Measurements from ENCODE around the gene FOXI1. TPM values are rescaled to one million over a fixed set of nuclear protein-coding genes. Genes with fewer than 3 reads are reported as not detected.

FOXI1 gene
- total RNA-seq, 2 donors from 2014 or later = not detected

- ATAC-seq (no peak), DNase-seq (ENCODE audit: low spot score in 2 of 2) (no peak)
- Mint-ChIP-seq H3K36me3 (no peaks in the 10 kb centered on the region), H3K27ac (no peak overlapping the region), H3K9me3 (no peaks in the 10 kb centered on the region)
These were observed 4.8 kb downstream of the FOXI1 start for GRCh38 chr5:170110403-170111087.

- peak in 1 of 2 donors; percentile 13 for DNase-seq (ENCODE audit: low spot score in 2 of 2)
- ATAC-seq = no peak
- no peak overlapping the region for H3K27ac Mint-ChIP-seq
- H3K9me3 Mint-ChIP-seq = no peaks in the 10 kb centered on the region
- H3K36me3 Mint-ChIP-seq = no peaks in the 10 kb centered on the region
These were observed 5.5 kb downstream of the FOXI1 start for GRCh38 chr5:170111088-170111785.

GRCh38 chr5:170112876-170113521 lies 7.3 kb downstream of the FOXI1 start:
- H3K36me3 Mint-ChIP-seq = no peaks in the 10 kb centered on the region
- H3K9me3 Mint-ChIP-seq = no peaks in the 10 kb centered on the region
- ATAC-seq = no peak
- peak in 1 of 2 donors; percentile 11 for DNase-seq (ENCODE audit: low spot score in 2 of 2)
- no peak overlapping the region for H3K27ac Mint-ChIP-seq

GRCh38 chr5:170113522-170113900 lies 7.8 kb downstream of the FOXI1 start:
- Mint-ChIP-seq H3K27ac (no peak overlapping the region), H3K36me3 (no peaks in the 10 kb centered on the region), H3K9me3 (no peaks in the 10 kb centered on the region)
- DNase-seq (ENCODE audit: low spot score in 2 of 2) = no peak
- no peak for ATAC-seq

- DNase-seq (ENCODE audit: low spot score in 2 of 2) (peak in 1 of 2 donors; percentile 20), ATAC-seq (no peak)
- Mint-ChIP-seq H3K27ac (no peak overlapping the region), H3K9me3 (no peaks in the 10 kb centered on the region), H3K36me3 (no peaks in the 10 kb centered on the region)
These were observed 8.6 kb downstream of the FOXI1 start for GRCh38 chr5:170114271-170114670.

GRCh38 chr5:170115925-170116324 lies 10.2 kb downstream of the FOXI1 start:
- Mint-ChIP-seq H3K9me3 (no peaks in the 10 kb centered on the region), H3K27ac (no peak overlapping the region)

GRCh38 chr5:170117736-170118135 lies 12.0 kb downstream of the FOXI1 start:
- no peaks in the 10 kb centered on the region for H3K36me3 Mint-ChIP-seq
- no peaks in the 10 kb centered on the region for H3K9me3 Mint-ChIP-seq
- peak in 1 of 2 donors; percentile 25 for DNase-seq (ENCODE audit: low spot score in 2 of 2)
- H3K27ac Mint-ChIP-seq = no peak overlapping the region
- no peak for ATAC-seq

More at GRCh38 chr5:170115925-170116324, 10.2 kb downstream of the FOXI1 start:
- DNase-seq (ENCODE audit: low spot score in 2 of 2) (no peak), ATAC-seq (no peak)
- H3K36me3 Mint-ChIP-seq = no peaks in the 10 kb centered on the region

- Mint-ChIP-seq H3K27ac (no peak overlapping the region), H3K9me3 (peaks cover under 1 to 3% of the 10 kb centered on the region in 2 donors), H3K36me3 (peaks cover 0 to 2% of the 10 kb centered on the region in 2 donors)
- DNase-seq (ENCODE audit: low spot score in 2 of 2) (no peak), ATAC-seq (no peak)
These were observed 14.9 kb downstream of the FOXI1 start for GRCh38 chr5:170120576-170120975.

GRCh38 chr5:170121321-170121720 lies 15.6 kb downstream of the FOXI1 start:
- ATAC-seq (no peak), DNase-seq (ENCODE audit: low spot score in 2 of 2) (no peak)
- Mint-ChIP-seq H3K9me3 (peaks cover 8 to 11% of the 10 kb centered on the region in 2 donors), H3K36me3 (peaks cover 1 to 9% of the 10 kb centered on the region in 2 donors), H3K27ac (no peak overlapping the region)

GRCh38 chr5:170126061-170126460 lies 20.4 kb downstream of the FOXI1 start:
- peaks cover 15 to 21% of the 10 kb centered on the region in 2 donors for H3K9me3 Mint-ChIP-seq
- ATAC-seq (no peak), DNase-seq (ENCODE audit: low spot score in 2 of 2) (no peak)
- H3K27ac Mint-ChIP-seq = no peak overlapping the region
- H3K36me3 Mint-ChIP-seq = peaks cover 9 to 11% of the 10 kb centered on the region in 2 donors

- Mint-ChIP-seq H3K9me3 (peaks cover 15 to 21% of the 10 kb centered on the region in 2 donors), H3K27ac (no peak overlapping the region), H3K36me3 (peaks cover 9 to 11% of the 10 kb centered on the region in 2 donors)
- DNase-seq (ENCODE audit: low spot score in 2 of 2) = no peak
- no peak for ATAC-seq
These were observed 20.9 kb downstream of the FOXI1 start for GRCh38 chr5:170126626-170127025.

- peaks cover 9 to 11% of the 10 kb centered on the region in 2 donors for H3K9me3 Mint-ChIP-seq
- H3K27ac Mint-ChIP-seq = no peak overlapping the region
- peaks cover 0 to 11% of the 10 kb centered on the region in 2 donors for H3K36me3 Mint-ChIP-seq
- peak in 1 of 2 donors; percentile 14 for DNase-seq (ENCODE audit: low spot score in 2 of 2)
- ATAC-seq = no peak
These were observed 25.5 kb downstream of the FOXI1 start for GRCh38 chr5:170131235-170131634.

- Mint-ChIP-seq H3K9me3 (no peaks in the 10 kb centered on the region), H3K27ac (no peak overlapping the region), H3K36me3 (no peaks in the 10 kb centered on the region)
- DNase-seq (ENCODE audit: low spot score in 2 of 2) (no peak), ATAC-seq (no peak)
These were observed 26.7 kb downstream of the FOXI1 start for GRCh38 chr5:170132269-170132975.

- no peak overlapping the region for H3K27ac Mint-ChIP-seq
- ATAC-seq (no peak), DNase-seq (ENCODE audit: low spot score in 2 of 2) (no peak)
- H3K36me3 Mint-ChIP-seq = no peaks in the 10 kb centered on the region
- H3K9me3 Mint-ChIP-seq = no peaks in the 10 kb centered on the region
These were observed 27.3 kb downstream of the FOXI1 start for GRCh38 chr5:170132976-170133448.

- DNase-seq (ENCODE audit: low spot score in 2 of 2) (no peak), ATAC-seq (no peak)
- Mint-ChIP-seq H3K9me3 (no peaks in the 10 kb centered on the region), H3K36me3 (no peaks in the 10 kb centered on the region), H3K27ac (peak overlapping the region; percentile 43 to 59)
These were observed 30.2 kb downstream of the FOXI1 start for GRCh38 chr5:170135796-170136490.

GRCh38 chr5:170136506-170136905 lies 30.8 kb downstream of the FOXI1 start:
- Mint-ChIP-seq H3K9me3 (no peaks in the 10 kb centered on the region), H3K36me3 (no peaks in the 10 kb centered on the region)

More at GRCh38 chr5:170136506-170136905, 30.8 kb downstream of the FOXI1 start:
- ATAC-seq (no peak), DNase-seq (ENCODE audit: low spot score in 2 of 2) (no peak)
- no peak overlapping the region for H3K27ac Mint-ChIP-seq

All from activated naive CD4-positive, alpha-beta T cell treated with anti-CD3 and anti-CD28 coated beads, Interleukin-2, amount 50 U/mL, for 72 hours (primary cell).